GM21528 (cell line): ENCODE results near the gene SVOP.
"Not testable (repeated sequence)": the region's sequence is repeated elsewhere in the genome, so short reads cannot be mapped to it uniquely, and the experiment has no call there.

ENCODE experiments used
- ATAC-seq: cut with Tn5 transposase; IDR thresholded peaks from one replicate; pipeline ENCODE4 v1.9.1; 2021; ENCODE audit warnings: mild to moderate bottlenecking, moderate library complexity; ENCODE audit not compliant: unreplicated experiment, low FRiP score

Gene SVOP

DNA sequence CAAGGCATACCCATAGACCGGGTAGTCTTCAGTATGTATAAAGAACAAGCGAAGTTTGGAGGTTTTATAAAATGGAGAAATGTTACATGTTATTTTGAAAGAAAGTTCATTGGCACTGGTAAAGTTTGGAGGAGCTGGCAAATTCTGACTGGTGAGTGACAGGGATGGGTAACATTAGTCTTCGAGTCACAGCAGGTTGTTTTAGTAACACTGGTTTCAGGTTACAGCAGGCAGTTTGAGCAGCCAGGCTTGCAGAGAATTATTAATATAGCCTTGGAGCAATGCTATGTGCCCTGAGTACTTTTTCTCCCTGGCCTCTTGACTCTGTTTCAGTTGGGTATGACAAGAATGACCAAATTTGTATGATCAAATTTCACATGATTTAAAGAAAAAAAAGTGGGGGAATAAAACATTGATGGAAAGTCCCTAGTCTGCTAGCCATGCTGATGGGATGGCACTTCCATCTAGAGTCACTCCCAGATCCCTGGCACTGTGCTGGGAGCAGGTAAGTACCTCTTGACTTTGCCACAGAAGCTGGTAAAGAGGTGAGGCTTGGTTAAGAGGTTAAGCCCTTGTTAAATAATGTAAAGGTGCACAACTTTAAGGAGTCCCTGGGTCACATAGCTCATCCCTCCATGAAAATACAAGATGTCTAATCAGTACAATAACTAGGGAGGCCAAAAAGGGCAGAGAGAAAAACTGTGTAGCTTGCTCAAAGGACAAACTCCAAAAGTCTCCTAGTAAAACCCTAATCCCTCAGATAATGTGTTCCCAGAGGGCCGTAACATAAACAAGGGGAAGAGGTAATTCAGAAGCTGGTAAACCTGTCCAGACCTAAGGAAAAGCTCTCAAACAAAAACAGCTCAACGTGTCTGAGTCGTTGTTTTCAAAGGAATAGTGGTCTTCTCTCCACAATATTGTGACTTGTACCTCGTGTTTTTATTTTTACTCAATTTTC lies 12.7 kb upstream of the SVOP start:
- no peak for ATAC-seq

DNA sequence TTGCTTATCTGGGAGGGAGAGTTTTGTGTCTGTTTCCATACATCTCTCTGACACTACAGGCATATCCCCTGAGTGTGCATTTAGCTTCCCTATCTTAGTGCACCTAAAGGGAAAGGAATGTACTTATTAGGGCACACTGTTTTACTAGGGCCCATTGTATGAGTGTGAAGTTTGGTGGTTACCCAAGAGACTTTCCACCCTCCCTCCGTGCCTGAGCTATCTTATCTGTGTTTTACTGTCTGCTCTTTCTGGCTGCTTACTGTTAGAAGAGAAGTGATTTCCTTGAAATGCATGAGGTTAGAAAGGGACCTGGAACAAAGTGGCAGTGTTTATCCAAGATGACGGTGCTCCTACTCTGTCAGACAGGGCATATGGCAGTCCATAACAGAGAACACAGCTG lies 8.5 kb upstream of the SVOP start:
- no peak for ATAC-seq

DNA sequence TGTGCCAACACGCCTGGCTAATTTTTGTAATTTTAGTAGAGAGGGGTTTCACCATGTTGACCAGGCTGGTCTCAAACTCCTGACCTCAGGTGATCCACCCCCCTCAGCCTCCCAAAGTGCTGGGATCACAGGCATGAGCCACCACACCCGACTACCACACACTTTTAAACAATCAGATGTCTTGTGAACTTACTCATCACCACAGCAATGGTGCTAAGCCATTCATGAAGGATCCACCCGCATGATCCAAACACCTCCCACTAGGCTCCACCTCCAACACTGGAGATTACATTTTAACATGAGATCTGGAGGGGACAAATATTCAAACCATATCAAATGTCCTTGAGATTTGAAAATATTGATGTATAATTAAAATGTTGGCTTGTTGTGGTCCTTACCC lies 7.8 kb upstream of the SVOP start:
- not testable (repeated sequence) for ATAC-seq

DNA sequence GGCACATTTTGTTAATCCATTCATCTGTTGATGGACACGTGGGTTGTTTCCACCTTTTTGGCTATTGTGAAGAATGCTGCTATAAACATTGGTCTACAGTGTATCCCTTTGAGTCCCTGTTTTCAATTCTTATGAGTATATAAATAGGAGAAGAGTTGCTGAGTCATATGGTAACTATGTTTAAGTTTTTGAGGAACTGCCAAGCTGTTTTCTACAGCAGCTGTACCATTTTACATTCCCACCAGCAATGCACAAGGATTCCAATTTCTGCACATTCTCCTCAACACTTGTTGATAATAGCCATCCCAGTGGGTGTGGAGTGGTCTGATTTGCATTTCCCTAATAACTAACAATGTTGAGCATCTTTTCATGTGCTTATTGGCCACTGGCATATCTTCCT lies 6.9 kb upstream of the SVOP start:
- no peak for ATAC-seq

DNA sequence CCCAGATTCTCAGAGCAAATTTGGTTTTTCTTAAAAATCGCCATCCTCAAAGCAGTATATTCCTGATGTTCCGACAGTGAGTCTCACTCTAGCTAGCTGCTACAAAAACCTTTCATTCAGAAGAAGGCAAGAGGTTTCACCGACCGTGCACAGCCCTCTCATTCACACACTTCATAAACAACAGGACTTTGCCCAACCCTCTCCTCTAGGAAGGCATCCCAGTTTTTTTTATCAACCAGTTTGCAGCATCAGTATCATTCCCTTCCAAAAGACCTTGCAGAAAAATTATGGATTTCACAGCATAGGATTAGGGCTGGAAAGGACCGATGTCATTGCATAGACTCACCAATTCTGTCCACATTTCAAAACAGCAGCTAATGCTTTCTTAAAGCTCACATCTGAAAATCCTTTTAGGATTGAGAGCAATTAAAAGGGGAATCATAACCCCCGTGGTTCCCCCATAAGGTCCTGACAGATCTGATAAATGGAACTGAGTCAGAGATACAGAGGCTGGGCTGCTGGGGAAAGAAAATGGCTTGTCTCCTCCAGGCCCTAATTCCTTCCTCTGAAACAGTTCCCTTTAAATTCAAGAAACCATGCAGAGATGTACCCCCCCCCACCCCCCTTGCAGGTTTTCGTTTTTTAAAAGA lies 597 bp downstream of the SVOP start:
- no peak for ATAC-seq

DNA sequence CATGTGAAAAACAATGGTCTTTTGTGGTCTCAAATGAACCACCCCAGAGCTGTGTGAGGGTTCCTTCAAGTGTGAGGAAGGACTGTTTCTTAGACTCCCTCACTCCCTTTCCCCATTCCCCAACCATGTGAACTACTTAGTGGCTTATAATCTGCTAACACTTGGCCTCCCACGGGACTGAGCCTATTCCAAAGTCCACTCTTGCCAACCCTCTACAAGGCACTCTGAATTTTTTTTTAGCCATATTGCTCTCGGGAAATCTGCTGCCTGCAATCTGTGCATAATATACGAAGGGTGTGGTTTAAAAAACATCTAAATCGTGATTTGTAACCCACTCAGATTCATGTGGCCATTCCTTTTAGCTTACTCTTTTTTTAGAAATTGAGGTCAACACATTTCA lies 2.6 kb downstream of the SVOP start:
- no peak for ATAC-seq

DNA sequence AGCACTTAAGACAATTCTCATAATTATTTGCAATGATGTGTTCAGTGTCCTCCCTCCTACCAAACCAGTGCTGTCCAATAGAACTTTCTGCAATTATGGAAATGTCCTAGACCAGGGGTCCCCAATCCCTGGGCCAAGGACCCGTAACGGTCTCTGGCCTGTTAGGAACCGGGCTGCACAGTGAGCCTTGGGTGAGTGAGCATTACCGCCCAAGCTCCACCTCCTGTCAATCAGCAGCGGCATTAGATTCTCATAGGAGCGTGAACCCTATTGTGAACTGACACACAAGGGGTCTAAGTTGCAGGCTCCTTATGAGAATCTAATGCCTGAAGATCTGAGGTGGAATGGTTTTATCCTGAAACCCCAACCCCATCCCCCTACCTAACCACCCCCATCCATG lies 3.9 kb downstream of the SVOP start:
- no peak for ATAC-seq

DNA sequence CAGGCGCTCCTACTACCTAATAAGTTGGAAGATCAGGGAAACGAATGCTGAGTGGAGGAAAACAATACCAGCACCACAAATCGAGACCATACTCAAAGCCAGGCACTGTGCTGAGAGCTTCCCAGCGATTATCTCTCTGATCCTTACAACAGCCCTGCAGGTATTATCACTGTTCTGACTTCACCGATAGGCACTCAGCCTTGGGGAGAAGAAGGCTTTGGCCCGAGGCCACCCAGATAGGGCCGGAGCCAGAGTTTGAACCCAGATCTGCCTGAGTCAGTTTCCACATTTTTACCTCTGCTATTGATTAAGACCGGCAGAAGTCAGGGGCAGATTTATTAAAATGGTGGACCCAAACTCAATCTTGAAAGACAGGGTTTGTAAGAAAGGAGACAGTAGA lies 4.9 kb downstream of the SVOP start:
- no peak for ATAC-seq

DNA sequence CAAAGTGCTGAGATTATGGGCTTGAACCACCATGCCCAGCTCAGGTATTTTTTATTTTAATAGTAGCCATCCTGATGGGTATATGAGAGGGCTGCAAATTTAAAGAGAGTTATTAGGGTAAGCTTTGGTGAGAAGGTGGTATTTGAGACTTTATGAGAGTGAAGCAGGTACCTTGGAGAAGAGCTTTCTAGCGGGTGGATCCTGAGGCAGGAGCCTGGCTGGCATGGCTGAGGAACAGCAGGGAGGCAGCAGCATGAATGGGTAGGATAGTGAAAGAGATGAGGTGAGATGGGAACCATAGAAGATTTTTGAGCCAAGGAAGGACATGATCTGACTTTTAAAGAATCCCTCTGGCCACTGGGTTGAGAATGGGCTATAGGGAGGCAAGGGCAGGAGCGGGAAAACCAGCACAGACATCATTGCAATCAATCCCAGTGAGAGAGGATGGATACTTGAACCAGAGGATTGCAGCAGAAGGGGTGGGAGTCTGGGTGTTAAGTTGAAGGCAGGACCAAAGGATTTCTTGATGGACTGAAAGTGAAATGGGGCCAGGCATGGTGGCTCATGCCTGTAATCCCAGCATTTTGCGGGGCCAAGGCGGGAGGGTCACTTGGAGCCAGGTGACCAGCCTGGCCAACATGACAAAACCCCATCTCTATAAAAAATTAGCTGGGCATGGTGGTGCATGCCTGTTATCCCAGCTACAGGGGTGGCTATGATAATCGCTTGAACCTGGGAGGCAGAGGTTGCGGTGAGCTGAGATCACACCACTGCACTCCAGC lies 5.7 kb downstream of the SVOP start:
- ATAC-seq = no peak

DNA sequence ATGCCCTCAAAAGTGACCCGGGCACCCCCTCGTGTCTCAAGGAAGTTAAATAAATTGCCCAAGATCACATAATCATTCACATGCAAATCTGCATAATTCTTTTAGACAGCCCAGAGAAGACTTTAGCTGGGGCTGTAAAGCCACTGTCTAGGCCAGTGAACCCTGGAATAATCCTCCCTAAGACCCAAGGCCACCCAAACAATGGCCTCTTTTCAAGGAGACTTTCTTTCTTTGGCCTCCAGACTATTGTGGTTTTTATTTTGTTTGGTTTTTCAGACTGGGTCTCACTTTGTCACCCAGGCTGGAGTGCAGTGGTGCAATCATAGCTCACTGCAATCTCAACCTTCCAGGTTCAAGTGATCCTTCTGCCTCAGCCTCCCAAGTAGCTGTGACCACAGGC lies 10.6 kb downstream of the SVOP start:
- no peak for ATAC-seq

DNA sequence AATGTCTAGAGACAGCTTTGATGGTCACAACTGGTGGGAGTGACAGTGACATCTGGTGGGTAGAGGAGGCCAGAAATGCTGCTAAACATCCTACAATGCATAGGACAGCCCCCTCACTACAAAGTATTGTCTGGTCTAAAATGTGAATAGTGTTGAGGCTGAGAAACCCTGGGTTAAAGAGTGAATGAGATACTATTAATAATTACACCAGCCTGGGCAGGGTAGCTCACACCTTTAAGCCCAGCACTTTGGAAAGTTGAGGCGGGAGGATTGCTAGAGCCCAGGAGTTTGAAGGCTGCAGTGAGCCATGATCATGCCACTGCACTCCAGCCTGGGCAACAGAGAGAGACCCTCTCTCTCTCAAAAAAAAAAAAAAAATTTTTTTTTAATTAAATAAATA lies 11.1 kb downstream of the SVOP start:
- no peak for ATAC-seq

DNA sequence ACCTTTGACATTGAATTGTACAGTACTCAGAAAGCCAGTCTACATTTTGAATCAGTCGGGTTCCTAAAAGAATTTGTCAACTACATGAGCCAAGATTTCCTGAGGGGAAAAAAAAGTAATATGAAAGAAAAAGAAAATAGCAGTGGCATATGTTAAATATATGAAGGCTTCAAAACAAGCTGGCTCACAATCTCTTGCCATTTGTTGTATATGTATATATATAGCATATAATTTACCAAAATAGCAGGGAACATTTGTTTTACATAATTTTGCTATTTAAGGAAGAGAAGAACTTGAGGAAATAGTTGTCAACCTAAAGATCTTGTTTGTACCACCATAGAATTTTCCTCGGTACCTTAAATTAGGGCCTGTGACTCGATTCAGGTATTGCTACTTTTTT lies 16.9 kb downstream of the SVOP start:
- ATAC-seq = no peak

DNA sequence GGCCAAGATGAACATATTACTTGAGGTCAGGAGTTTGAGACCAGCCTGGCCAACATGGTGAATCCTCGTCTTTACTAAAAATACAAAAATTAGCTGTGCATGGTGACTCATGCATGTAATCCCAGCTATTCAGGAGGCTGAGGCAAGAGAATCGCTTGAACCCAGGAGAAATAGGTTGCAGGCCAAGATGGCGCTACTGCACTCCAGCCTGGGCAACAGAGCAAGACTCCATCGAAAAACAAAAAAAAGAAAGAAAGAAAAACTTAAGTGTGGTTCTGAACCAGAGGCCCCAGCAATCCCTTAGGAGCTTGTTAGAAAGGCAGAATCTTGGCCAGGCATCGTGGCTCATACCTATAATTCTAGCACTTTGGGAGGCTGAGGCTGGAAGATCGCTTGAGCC lies 24.5 kb downstream of the SVOP start:
- no peak for ATAC-seq

DNA sequence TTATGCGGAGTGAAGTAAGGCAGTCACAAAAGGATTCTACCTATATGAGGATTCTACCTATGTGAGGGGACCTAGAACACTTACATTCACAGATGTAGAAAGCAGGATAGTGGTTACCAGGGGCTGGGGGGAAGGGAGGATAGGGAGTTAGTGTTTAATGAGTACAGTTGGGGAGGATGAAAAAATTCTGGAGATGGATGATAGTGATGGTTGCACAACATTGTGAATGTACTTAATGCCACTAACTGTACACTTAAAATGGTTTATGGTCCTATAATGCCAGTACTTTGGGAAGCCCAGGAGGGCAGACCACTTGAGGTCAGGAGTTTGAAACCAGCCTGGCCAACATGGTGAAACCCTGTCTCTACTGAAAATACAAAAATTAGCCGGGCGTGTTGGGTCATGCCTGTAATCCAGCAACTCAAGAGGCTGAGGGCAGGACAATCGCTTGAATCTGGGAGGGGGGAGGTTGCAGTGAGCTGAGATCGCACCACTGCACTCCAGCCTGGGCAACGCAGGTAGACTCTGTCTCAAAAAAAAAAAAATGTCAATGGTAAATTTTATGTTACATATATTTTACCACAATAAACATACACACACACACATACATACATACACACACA lies 25.4 kb downstream of the SVOP start:
- ATAC-seq = no peak

DNA sequence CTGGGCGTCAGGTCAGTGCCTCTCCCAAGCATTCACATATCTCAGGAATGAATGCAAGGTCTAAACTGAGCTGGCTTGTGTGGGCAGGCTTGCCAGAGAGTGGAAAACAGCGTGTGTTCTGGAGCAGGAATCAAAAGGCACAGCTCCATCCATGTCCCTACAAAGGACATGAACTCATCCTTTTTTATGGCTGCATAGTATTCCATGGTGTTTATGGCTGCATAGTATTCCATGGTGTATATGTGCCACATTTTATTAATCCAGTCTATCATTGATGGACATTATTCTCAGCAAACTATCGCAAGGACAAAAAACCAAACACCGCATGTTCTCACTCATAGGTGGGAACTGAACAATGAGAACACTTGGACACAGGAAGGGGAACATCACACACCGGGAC lies 30.8 kb downstream of the SVOP start:
- not testable (repeated sequence) for ATAC-seq

DNA sequence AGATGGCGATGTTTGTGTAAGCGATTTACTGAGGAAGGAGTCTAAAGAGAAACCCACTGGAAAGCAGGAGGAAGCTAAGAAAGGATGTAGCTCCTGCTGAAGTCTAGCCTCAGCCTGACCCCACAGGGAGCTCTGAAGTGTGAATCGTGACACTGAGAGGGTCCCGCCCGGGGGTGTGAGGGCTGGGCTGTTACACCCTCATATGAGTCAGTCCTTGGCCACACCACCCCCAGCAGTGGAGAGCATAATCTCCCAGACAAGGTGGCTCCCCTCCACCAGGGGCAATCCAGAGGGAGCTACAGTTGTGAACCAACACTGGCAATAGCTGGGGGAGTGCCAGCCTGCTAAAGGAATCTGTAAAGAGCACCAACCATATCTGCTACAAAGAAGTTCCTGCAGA lies 31.5 kb downstream of the SVOP start:
- no peak for ATAC-seq

DNA sequence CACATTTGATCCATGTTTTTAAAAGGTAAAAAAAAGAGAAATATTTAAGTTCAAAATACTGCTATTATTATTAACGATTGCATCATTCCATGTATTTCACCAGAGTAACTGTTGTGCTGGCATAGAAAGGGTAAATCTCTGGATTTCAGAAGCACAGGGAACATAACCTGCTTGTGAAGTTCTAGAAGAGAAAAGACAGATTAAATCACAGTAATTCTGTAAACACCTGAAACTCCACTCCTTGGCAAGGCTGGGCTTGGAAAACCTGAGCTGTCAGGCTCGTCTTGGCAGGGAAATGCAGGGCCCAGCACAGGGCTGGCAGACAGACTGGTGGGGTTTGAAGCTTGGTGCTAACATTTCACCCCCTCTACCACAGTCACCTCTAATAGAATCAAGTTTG lies 35.1 kb downstream of the SVOP start:
- ATAC-seq = no peak

DNA sequence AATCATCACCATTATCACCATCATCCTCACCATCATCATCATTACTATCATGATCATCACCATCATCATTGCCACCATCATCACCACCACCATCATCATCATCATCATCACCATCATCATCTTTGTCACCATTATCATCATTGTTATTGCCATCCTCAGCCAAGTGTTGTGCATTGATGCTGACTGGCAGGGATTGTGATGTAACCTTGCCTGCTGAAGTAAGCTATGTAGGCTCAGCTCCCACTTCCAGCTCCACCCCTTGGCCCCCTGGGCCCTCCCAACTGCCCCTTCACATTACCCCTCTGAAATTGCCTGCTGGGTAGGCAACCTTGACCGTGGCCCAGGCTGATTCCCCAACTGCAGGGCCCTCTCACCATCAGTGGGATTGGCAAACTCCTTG lies 37.6 kb downstream of the SVOP start:
- no peak for ATAC-seq

DNA sequence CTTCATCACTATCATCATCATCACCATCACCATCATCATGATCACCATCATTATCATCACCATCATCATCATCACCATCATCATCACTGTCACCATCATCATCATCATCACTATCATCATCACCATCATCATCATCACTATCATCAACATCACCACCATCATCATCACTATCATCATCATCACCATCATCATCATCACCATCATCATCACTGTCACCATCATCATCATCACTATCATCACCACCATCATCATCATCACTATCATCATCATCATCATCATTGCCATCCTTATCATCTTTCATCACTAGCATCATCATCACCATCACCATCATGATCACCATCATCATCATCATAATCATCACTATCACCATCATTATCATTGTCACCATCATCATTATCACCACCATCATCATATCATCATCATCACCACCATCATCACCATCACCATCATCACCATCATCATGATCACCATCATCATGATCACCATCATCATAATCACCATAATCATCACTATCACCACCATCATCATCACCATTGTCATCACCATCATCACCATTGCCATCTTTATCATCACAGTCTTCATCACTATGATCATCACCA lies 38.1 kb downstream of the SVOP start:
- ATAC-seq = no peak

DNA sequence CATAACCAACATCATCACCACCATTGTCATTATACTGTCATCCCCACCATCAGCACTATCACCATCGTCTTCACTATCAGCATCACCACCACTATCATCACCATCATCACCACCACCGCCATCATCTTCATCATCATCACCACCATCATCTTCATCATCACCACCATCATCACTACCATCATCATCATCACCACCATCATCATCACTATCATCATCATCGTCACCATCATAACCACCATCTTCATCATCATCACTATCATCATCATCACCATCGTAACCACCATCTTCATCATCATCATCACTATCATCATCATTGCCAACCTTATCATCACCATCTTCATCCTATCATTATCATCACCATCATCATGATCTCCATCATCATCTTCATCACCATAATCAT lies 39.0 kb downstream of the SVOP start:
- no peak for ATAC-seq
